Mesenchymal stem cell (in vitro differentiated cells and primary cell): ENCODE measurements around the gene MMP23B.

Experiments
- DNase-seq: peaks from one replicate; pipeline ENCODE4 v3.0.0-alpha.2; 2013
- H2AFZ ChIP-seq: one replicate; pipeline ENCODE4 v1.6.1; 2013; ENCODE audit warnings: low read depth, mild to moderate bottlenecking, control low read depth, inconsistent platforms, low read length, moderate library complexity
- H2AK5ac ChIP-seq: 2 replicates; pipeline ENCODE4 v1.6.1; 2013; ENCODE audit warnings: low read length, moderate library complexity, mild to moderate bottlenecking, inconsistent platforms; ENCODE audit not compliant: severe bottlenecking
- H2BK120ac ChIP-seq: one replicate; pipeline ENCODE4 v1.6.1; 2013; ENCODE audit warnings: low read depth, mild to moderate bottlenecking, inconsistent platforms, low read length, moderate library complexity
- H2BK12ac ChIP-seq, 2 experiments: one replicate each; pipeline ENCODE4 v1.6.1; 2013; ENCODE audit warnings: inconsistent platforms in 2 of 2, low read length in 2 of 2, mild to moderate bottlenecking in 2 of 2, moderate library complexity in 2 of 2, control low read depth in 1 of 2
- H2BK15ac ChIP-seq: one replicate; pipeline ENCODE4 v1.6.1; 2013; ENCODE audit warnings: mild to moderate bottlenecking, low read depth, inconsistent platforms; ENCODE audit not compliant: poor library complexity, severe bottlenecking
- H2BK5ac ChIP-seq: 2 replicates; pipeline ENCODE4 v1.6.1; 2013; ENCODE audit warnings: low read depth, mild to moderate bottlenecking, low read length, control low read depth, inconsistent platforms; ENCODE audit not compliant: poor library complexity, severe bottlenecking
- H3K14ac ChIP-seq, 2 experiments: one replicate each; pipeline ENCODE4 v1.6.1; 2013; ENCODE audit warnings: inconsistent platforms in 2 of 2, low read length in 2 of 2, control low read depth in 1 of 2, mild to moderate bottlenecking in 1 of 2, moderate library complexity in 1 of 2
- H3K18ac ChIP-seq, 2 experiments: one replicate each; pipeline ENCODE4 v1.6.1; 2013; ENCODE audit warnings: inconsistent platforms in 2 of 2, low read length in 2 of 2, control low read depth in 1 of 2, low read depth in 1 of 2, mild to moderate bottlenecking in 1 of 2
- H3K23ac ChIP-seq, 2 experiments: one replicate each; pipeline ENCODE4 v1.6.1; 2013; ENCODE audit warnings: inconsistent platforms in 2 of 2, low read length in 2 of 2, mild to moderate bottlenecking in 2 of 2, moderate library complexity in 2 of 2, control low read depth in 1 of 2
- H3K27ac ChIP-seq: 2 replicates; pipeline ENCODE4 v1.5.1; 2013; ENCODE audit warnings: mild to moderate bottlenecking, moderate library complexity, low read length, control low read depth, inconsistent platforms; ENCODE audit not compliant: poor library complexity, severe bottlenecking
- H3K27me3 ChIP-seq, 2 experiments: 2 replicates each; pipeline versions ENCODE4 v1.6.1 to v1.7.0; 2013; ENCODE audit warnings: low read length in 2 of 2, mild to moderate bottlenecking in 2 of 2, moderate library complexity in 2 of 2, control low read depth in 1 of 2, inconsistent platforms in 1 of 2; ENCODE audit not compliant: control insufficient read depth in 1 of 2, insufficient read depth in 1 of 2
- H3K36me3 ChIP-seq, 2 experiments: 2 replicates each; pipeline versions ENCODE4 v1.6.1 to v1.7.0; 2013; ENCODE audit warnings: low read length in 2 of 2, control low read depth in 1 of 2, inconsistent platforms in 1 of 2, low read depth in 1 of 2, mild to moderate bottlenecking in 1 of 2; ENCODE audit not compliant: insufficient read depth in 2 of 2, control insufficient read depth in 1 of 2
- H3K4ac ChIP-seq, 2 experiments: one replicate each; pipeline ENCODE4 v1.6.1; 2013; ENCODE audit warnings: inconsistent platforms in 2 of 2, low read length in 2 of 2, mild to moderate bottlenecking in 2 of 2, moderate library complexity in 2 of 2, control low read depth in 1 of 2, low read depth in 1 of 2
- H3K4me1 ChIP-seq: 2 replicates; pipeline ENCODE4 v1.6.1; 2013; ENCODE audit warnings: low read depth, low read length, control low read depth; ENCODE audit not compliant: control insufficient read depth, insufficient read depth
- H3K4me2 ChIP-seq: 2 replicates; pipeline ENCODE4 v1.6.1; 2013; ENCODE audit warnings: low read length, mild to moderate bottlenecking, inconsistent platforms; ENCODE audit not compliant: poor library complexity, severe bottlenecking
- H3K4me3 ChIP-seq, 2 experiments: 2 replicates each; pipeline versions ENCODE4 v1.5.1 to v1.7.0; 2013; ENCODE audit warnings: low read length in 2 of 2, mild to moderate bottlenecking in 2 of 2, control low read depth in 1 of 2, low read depth in 1 of 2; ENCODE audit not compliant: insufficient read depth in 1 of 2
- H3K79me1 ChIP-seq: replicated peaks from 2 replicates; pipeline ENCODE4 v1.6.1; 2013; ENCODE audit warnings: mild to moderate bottlenecking, control low read depth, low read length, inconsistent platforms; ENCODE audit not compliant: poor library complexity, severe bottlenecking
- H3K9ac ChIP-seq: 2 replicates; pipeline ENCODE4 v1.7.0; 2013; ENCODE audit warnings: mild to moderate bottlenecking, low read length, moderate library complexity
- H3K9me3 ChIP-seq: 2 replicates; pipeline ENCODE4 v1.7.0; 2013; ENCODE audit warnings: mild to moderate bottlenecking, low read length; ENCODE audit not compliant: control insufficient read depth
- H4K8ac ChIP-seq: one replicate; pipeline ENCODE4 v1.6.1; 2013; ENCODE audit warnings: inconsistent platforms, mild to moderate bottlenecking, low read length, moderate library complexity
- H4K91ac ChIP-seq: one replicate; pipeline ENCODE4 v1.6.1; 2013; ENCODE audit warnings: mild to moderate bottlenecking, low read length, inconsistent platforms
- WGBS: methylation state at CpG from one replicate; pipeline ENCODE4 v1.1.7; 2013; ENCODE audit warnings: mixed read lengths; 5-methylcytosine and 5-hydroxymethylcytosine counted together

MMP23B gene

GRCh38 chr1:1677718-1678580 lies 46.0 kb downstream of the MMP23B start:
- DNase-seq = no peak
- Histone ChIP-seq H2BK5ac (no peak overlapping the region), H3K4me2 (no peak overlapping the region)

GRCh38 chr1:1678581-1679380 lies 46.8 kb downstream of the MMP23B start:
- Histone ChIP-seq H2AK5ac (peak overlapping the region; percentile 27), H3K9ac (no peak overlapping the region), H3K4me2 (no peak overlapping the region), H4K91ac (no peak overlapping the region), H4K8ac (no peak overlapping the region), H3K4ac (no peak overlapping the region), H3K9me3 (no peaks in the 10 kb centered on the region), H3K79me1 (peaks cover 35% of the 10 kb centered on the region), H3K4me3 (no peak overlapping the region), H2BK5ac (no peak overlapping the region), H3K36me3 (peaks cover 9 to 36% of the 10 kb centered on the region in 2 experiments), H3K23ac (no peak overlapping the region), H2AFZ (no peak overlapping the region), H2BK15ac (no peak overlapping the region), H3K27me3 (no peaks in the 10 kb centered on the region), H2BK120ac (no peak overlapping the region), H2BK12ac (no peak overlapping the region), H3K14ac (peak overlapping the region in 1 of 2 experiments; percentile 9), H3K27ac (no peak overlapping the region), H3K18ac (no peak overlapping the region), H3K4me1 (peaks cover 25% of the 10 kb centered on the region)
- 84% methylated on average over 24 of the region's 24 CpGs for WGBS
- DNase-seq = no peak

More at GRCh38 chr1:1677718-1678580, 46.0 kb downstream of the MMP23B start:
- Histone ChIP-seq H3K9me3 (no peaks in the 10 kb centered on the region), H2BK120ac (no peak overlapping the region), H2AK5ac (no peak overlapping the region), H3K9ac (no peak overlapping the region), H3K4ac (no peak overlapping the region), H2BK12ac (no peak overlapping the region), H4K8ac (no peak overlapping the region), H3K4me3 (no peak overlapping the region), H3K18ac (no peak overlapping the region), H2AFZ (no peak overlapping the region), H4K91ac (no peak overlapping the region), H3K27me3 (no peaks in the 10 kb centered on the region), H3K4me1 (peaks cover 25% of the 10 kb centered on the region), H3K79me1 (peaks cover 33% of the 10 kb centered on the region), H2BK15ac (no peak overlapping the region), H3K27ac (no peak overlapping the region), H3K23ac (no peak overlapping the region), H3K36me3 (peaks cover 8 to 28% of the 10 kb centered on the region in 2 experiments), H3K14ac (peak overlapping the region in 1 of 2 experiments; percentile 9)
- WGBS = 87% methylated on average over 39 of the region's 39 CpGs

- Histone ChIP-seq H3K4me2 (no peak overlapping the region), H2AFZ (no peak overlapping the region), H3K4me1 (peaks cover 25% of the 10 kb centered on the region), H3K79me1 (peaks cover 40% of the 10 kb centered on the region), H3K18ac (no peak overlapping the region), H2BK15ac (no peak overlapping the region), H4K8ac (no peak overlapping the region), H4K91ac (no peak overlapping the region), H2AK5ac (no peak overlapping the region), H3K36me3 (peaks cover 9 to 37% of the 10 kb centered on the region in 2 experiments), H3K23ac (no peak overlapping the region), H3K14ac (no peak overlapping the region), H2BK5ac (no peak overlapping the region), H3K4ac (no peak overlapping the region), H3K27ac (no peak overlapping the region), H2BK12ac (no peak overlapping the region), H3K4me3 (no peak overlapping the region), H2BK120ac (no peak overlapping the region), H3K27me3 (no peaks in the 10 kb centered on the region), H3K9me3 (no peaks in the 10 kb centered on the region), H3K9ac (no peak overlapping the region)
- no peak for DNase-seq
- WGBS = 97% methylated on average over 32 of the region's 32 CpGs
Measured at GRCh38 chr1:1680031-1680911, 48.3 kb downstream of the MMP23B start.
